ENCODE results near the gene B3GAT2.
"Not testable (repeated sequence)": the region's sequence is repeated elsewhere in the genome, so short reads cannot be mapped to it uniquely, and the experiment has no call there.

Gene B3GAT2, protein sequence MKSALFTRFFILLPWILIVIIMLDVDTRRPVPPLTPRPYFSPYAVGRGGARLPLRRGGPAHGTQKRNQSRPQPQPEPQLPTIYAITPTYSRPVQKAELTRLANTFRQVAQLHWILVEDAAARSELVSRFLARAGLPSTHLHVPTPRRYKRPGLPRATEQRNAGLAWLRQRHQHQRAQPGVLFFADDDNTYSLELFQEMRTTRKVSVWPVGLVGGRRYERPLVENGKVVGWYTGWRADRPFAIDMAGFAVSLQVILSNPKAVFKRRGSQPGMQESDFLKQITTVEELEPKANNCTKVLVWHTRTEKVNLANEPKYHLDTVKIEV

DNA sequence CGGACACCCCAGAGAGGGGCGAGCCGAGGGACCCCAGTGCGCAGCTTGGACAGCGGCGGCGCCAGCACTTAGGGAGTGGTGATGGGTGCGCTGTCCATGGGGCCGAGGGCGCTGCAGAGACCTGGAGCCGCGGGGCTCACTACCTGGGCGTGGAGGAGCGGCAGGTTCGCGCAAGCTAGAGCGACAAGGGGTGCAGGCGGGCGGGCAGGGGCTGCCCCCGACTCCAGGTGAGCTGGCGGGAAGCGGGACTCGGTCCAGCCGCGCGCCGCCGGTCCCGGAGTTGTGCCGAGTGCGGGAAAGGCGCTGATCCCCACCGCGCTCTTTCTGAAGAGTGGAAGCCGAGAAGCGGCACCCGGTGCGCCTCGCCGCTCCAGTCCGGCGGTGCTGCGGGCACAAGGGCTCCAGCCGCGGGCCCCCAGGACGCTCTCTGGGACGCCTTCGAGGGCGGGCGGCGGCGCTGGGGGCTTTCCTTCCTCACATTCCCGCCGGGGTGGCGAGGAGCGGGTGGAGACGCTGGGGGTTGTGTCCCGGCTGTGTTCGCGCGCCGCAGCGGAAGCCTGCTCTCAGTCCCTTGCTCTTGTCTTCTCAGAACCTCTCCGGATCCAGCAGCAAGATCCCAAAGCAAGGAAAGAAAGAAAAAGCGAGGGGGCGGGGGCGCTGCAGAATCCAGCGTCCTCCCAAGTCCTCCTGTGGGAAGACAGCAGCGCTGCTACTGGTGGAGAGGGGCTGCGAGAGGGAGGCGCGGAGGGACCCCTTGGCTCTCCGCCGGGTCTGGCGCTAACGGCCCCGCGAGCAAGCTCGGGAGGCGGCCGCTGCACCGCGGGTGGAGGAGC, at the start of gene B3GAT2:
B3GAT2 (minus strand) TSS at position 610 of the 833 bp plus-strand sequence. CDS start 631 bp downstream, outside the sequence.
- DNase-seq = no peak

DNA sequence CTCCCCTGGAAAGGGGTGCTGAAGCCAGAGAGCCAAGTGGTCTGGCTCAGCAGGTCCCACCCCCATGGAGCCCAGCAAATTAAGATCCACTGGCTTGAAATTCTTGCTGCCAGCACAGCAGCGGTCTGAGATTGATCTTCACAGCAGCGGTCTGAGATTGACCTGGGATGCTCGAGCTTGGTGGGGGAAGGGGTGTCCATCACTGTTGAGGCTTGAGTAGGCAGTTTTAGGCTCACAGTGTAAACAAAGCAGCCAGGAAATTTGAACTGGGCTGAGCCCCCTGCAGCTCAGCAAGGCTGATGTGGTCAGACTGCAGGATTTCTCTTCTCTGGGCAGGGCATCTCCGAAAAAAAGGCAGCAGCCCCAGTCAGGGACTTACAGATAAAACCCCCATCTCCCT, 41.3 kb upstream of the B3GAT2 start:
- DNase-seq = no peak

DNA sequence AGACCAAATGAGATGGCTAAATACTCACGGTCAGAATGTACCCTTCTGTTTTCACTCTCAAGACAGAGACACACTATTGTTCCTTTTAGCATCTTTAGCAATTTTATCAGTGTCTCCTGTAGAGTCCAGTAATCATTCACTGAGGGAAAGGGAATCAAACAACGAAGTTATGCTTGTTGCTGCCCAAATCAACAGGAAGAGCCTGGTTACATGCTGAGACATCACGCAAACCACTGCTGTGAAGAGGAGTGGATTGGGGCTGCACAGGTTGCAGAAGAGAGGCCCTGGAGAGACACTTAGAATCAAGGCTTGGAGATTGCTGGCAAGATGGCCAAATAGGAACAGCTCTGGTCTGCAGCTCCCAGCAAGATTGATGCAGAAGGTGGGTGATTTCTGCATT, 40.5 kb upstream of the B3GAT2 start:
- no peak for DNase-seq

DNA sequence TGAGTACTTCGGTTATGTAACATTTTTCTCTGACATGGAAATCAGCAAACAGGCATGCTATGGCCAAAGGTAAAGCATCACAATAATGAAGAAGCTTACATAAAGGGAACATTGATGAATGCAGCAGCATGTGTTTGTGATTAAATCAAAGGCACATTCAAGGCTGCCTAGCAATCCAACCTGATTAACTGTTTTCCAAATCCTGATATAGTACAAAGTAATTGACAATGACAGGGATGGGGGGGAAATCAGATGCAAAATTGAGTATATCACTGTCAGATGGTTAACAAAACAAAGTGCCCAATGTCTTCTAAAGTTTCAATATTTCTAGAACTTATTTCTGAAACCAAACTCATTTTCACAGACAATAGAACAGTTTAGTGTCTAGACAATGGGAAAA, 39.2 kb upstream of the B3GAT2 start:
- DNase-seq = no peak

DNA sequence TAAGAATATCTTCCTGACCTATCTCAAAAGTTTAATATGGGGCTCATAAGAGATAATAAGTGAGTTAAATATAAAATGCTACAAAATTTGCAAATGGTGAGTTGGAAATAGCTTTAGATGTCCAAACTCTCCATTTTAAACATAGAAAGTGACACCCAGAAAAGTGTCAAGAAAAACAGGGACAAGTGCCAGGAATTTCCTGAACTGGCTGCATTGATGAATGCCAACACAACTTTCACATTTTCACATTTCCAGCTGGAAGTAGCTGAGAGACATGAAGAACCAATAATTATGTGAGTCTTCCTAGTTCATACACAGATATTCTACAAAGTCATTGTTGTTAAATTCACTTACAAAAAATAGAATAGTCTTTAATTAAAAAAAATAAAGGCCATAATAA, 38.6 kb upstream of the B3GAT2 start:
- no peak for DNase-seq

DNA sequence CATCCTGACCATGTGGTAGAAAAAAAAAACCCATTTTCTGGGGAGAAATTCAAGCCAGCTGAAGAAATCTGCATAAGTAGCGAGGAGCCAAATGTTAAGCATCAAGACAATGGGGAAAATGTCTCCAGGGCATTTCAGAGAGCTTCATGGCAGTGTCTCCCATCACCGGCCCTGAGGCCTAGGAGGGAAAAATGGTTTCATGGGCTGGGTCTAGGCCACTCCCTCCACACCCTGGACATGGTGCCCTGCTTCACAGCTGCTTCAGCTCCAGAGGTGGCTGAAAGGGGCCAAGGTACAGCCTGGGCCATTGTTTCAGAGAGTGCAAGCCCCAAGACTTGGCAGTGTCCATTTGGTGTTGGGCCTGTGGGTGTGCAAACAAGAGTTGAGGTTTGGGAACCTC, 34.4 kb upstream of the B3GAT2 start:
- no peak for DNase-seq

DNA sequence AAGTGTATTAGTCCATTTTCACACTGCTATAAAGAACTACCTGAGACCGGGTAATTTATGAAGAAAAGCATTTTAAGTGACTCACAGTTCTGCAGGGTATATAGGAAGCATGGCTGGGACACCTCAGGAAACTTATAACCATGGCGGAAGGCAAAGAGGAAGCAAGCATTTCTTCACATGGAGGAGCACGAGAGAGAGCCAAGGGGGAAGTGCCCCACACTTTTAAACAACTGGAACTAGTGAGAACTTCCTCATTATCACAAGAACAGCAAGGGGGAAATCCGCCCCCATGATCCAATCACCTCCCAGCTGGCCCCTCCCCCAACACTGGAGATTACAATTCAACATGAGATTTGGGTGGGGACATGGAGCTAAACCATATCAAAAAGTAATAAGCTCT, 28.3 kb upstream of the B3GAT2 start:
- no peak for DNase-seq

DNA sequence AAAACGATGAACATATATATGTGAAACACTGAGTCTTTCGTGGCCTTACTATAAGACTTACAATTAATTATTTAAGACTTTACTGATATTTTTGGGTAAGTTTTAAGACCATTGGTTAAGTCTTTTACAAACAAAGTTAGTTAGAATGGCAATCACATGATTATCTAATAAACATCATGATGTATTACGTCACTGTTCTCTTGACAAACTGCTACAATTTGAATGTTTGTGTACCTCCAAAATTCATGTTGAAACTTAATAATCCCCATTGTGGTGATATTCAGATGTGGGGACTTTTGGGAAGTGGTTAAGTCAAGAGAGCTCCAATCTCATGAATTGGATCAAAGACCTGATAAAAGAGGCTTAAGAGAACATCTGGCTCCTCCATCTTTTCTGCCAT, 25.9 kb upstream of the B3GAT2 start:
- no peak for DNase-seq

DNA sequence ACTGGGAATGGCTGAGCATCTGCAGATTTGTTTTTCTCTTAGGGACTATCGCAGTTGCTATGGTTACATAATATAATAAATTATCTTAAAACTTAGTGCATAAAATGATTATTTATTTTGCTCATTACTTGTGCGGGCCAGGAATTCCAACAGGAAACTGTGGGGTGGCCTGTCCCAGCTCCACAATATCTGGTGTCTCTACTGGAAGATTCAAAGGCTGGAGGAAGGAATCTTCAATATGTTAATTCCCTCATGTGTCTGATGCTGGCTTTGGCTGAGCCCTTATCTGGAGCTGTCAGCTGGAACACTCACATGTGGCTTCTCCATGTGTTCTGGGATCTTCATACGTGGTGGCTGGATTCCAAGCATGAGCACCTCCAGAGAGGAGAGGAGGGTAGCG, 23.9 kb upstream of the B3GAT2 start:
- no peak for DNase-seq

DNA sequence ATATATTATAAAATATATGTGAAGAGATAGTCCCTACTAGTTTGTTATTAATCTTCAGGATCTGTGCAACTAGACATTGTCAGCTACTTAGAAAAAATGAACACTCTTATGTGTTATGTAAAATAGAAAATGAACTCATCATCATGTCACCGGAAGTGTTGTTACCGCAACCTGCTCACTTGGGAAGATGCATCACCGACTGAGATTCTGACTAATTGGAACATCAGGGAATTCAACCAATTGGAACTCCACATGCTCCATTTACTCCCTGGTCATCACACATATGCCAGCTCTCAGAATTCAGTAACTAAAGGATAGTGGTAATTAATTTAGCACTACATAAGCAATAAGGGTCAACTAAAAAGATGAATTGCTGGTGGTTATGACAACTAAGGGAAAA, 16.7 kb upstream of the B3GAT2 start:
- DNase-seq = no peak

DNA sequence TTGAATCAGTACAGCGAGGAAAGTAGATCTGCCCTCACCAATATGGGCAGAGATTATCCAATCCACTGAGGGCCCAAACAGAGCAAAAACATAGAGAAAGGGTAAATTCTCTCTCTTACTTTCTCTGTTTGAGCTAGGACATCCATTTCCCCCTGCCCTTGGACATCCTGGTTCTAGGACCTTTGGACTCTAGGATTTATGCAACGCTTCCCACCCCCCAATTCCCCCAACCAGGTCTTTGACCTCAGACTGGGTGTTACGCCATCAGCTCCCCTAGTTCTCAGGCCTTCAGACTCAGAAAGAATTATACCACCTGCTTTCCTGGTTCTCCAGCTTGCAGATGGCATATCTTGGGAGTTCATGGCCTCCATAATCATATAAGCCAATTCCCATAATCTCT, 10.2 kb upstream of the B3GAT2 start:
- no peak for DNase-seq

DNA sequence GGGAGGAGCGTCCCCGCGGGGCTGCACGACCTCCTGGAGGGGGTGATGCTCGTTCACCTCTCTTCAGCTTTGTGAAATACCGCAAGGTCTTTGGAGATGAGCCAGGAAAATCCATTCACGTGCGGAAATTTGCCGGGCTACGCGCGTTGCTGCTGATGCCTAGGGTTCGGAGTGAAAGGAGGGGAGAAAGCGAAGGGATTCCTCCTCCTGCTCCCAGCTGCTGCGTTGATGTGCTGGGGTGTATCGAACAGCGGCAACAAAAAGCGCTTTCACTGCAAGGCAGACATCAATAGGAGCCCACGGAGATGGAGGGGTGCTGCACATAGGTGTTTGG, 391 bp upstream of the B3GAT2 start:
- no peak for DNase-seq

DNA sequence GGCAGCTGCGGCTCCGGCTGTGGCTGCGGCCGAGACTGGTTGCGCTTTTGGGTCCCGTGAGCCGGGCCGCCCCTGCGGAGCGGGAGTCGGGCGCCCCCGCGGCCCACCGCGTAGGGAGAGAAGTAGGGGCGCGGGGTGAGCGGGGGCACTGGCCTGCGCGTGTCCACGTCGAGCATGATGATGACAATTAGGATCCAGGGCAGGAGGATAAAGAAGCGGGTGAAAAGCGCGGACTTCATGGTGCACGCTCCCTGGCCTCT, 739 bp downstream of the B3GAT2 start:
- no peak for DNase-seq

DNA sequence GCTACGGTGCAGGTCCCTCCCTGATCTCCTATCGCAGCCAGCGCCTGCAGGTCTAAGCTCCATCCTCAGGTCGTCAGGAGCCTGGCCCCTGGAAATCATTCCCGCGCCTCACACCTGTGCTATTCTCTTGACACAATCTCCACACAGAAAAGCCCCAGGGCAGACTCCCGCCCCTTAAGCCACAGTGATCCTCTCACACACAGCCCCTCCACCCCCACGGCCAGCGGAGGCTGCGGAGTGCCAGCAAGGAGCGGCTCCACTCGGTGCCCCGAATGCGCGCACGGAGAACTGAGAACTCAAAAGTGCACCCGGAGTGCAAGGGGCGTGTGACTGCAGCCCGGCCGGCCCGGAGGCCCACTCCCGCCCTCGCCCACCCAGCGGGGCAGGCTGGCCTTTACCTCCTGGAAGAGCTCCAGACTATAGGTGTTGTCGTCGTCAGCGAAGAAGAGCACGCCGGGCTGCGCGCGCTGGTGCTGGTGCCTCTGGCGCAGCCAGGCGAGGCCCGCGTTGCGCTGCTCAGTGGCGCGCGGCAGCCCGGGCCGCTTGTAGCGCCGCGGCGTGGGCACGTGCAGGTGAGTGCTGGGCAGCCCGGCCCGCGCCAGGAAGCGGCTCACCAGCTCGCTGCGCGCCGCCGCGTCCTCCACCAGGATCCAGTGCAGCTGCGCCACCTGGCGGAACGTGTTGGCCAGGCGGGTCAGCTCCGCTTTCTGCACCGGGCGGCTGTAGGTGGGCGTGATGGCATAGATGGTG, 1.2 kb downstream of the B3GAT2 start:
- DNase-seq = peak; percentile 67

DNA sequence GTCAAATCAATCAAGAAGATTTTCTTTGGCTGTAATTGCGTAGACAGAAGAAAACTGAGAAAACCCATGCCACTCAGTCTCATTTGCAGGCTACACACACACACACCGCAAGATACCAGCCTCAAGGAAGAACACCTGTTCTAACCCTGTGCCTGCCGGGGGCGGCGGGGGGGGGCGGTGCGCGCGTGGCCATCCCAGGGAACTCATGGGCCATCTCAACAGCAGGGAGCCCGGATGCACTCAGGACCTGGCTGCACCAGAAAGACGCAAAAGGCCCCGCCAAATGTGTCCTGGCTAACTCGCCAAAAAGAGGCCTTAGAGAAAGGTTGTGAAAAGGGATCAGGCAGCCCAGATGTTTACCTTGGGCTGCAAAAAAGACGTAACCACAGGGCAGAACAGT, 2.1 kb downstream of the B3GAT2 start:
- no peak for DNase-seq

DNA sequence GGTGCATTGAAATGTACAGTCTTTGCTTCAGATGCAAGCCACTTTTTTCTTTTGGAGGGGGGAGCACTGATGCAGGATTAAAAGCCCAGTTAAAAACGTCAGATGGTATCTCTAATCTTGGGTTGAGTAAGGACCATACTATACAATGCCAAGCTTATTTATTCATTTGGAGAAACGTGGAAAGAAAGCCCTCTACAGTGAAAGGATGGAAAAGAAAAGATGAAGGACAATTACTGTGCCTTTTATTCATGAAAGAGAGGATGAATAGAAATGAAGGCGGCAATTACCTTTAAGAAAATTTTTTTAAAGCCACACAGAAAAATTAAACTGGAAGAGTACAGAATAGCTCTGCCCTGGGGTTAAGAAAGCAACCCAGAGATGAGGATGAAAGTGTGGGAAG, 2.7 kb downstream of the B3GAT2 start:
- DNase-seq = no peak

DNA sequence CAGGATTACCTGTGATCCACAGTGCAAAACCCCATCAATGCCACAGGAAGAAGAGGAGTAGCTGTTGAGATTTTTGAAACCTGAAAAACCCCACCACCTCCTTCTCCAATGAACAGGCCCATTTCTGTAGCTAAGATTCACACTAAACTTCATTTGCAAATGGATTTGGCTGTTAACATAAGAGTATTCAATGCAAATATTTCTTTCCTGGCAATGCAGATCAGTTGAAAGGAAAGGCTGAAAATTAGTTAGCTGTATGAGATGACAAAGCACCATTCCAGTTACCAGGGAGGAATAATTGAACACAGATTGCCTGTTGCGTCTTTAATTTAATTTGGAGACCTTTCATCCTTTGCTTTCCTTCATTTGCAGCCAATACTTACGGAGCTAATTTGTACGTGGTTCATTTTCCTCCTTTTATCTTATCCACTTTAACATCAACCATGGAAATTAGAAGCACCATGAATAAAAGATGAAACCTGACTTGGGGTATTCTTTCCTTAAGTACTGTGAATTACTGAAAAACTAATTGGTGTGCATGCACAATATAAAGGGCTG, 4.2 kb downstream of the B3GAT2 start:
- DNase-seq = no peak

DNA sequence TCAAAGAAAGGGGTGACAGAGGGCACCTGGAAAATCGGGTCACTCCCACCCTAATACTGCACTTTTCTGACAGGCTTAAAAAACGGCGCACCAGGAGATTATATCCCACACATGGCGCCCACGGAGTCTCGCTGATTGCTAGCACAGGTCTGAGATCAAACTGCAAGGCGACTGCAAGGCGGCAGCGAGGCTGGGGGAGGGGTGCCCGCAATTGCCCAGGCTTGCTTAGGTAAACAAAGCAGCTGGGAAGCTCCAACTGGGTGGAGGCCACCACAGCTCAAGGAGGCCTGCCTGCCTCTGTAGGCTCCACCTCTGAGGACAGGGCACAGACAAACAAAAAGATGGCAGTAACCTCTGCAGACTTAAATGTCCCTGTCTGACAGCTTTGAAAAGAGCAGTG, 12.5 kb downstream of the B3GAT2 start:
- DNase-seq = not testable (repeated sequence)

DNA sequence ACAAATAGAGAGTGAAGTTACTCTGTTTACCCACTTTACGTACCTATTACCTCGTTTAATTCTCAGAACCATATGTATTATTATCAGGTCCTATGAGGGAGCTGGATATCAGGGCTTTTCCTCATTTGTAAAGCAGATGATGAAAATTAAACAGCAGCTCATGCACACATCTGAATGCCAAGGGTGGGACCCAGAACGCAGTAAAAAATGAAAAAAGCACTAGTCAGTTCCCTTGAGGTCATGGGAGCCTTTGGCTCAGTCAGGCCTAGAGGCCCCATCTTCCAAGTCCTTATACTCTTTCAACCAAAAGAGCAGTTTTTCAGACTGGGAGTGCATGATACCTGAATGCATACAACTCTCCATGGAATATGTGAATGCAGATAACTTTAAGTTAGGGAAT, 23.0 kb downstream of the B3GAT2 start:
- DNase-seq = no peak

DNA sequence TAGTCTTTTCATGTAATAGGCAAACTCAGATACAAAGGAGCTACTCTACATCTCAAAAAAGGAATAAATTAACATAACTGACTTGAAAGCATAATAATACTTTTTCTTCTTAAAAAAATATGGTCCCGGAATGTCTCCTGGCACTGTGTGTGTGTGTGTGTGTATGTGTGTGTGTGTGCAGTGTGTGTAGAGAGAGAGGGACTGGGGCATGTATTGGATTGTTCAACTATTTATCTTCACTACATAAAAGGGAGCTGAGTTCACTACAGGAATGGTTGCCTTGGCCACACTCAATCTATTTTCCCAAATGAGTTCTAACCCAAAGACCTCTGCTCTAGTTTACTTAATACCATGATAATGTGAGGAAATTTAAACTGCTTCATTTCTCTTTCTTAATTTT, 51.1 kb downstream of the B3GAT2 start:
- no peak for DNase-seq

DNA sequence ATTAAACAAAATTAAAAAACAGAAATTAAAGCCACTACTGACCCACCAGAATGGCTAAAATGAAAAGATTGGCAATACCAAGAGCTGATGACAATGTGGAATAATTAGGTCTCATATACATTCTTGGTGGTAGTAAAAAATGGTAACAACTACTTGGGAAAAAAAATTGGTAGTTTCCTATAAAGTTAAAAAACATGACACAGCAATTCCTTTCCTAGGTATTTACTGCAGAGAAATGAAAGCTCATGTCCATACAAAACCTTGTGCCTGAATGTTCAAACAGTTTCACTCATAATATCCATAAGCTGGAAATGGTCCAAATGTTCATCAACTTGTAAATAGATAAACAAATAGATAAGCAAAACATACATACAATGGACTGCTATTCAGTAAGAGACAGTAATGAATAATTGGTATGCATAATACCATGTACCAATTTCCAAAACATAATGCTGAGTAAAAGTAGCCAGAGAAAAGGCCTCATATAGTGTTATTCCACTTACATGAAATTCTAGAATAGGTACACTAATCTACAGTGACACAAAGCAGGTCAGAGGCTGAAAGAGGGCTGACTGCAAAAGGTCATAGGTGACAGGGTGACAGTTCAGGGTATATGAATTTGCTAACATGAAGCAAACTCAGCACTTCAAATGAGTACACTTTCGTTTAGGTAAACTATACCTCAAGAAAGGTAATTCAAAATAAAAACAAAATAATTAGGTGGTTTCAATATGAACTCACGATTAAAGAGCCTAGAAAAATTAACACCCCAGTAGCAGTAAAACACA, 53.0 kb downstream of the B3GAT2 start:
- no peak for DNase-seq

DNA sequence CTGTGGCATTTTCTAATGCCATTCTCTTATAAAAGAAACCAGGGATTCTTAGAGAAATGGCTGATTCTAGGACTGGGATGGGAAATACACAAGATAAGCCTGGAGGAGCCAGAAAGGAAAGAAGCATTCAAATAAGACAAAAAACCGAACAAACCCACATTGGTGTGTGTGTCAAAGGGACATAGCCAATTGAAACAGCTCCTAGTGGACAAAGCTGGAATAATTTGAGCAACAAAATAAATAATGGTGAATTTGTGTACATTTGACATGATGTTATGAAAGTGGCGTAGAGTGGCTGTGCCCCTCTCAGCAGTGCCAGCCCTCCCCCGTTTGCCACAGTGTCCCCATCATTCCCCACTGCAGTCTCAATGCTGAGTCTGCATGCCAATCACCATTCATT, 55.5 kb downstream of the B3GAT2 start:
- no peak for DNase-seq

DNA sequence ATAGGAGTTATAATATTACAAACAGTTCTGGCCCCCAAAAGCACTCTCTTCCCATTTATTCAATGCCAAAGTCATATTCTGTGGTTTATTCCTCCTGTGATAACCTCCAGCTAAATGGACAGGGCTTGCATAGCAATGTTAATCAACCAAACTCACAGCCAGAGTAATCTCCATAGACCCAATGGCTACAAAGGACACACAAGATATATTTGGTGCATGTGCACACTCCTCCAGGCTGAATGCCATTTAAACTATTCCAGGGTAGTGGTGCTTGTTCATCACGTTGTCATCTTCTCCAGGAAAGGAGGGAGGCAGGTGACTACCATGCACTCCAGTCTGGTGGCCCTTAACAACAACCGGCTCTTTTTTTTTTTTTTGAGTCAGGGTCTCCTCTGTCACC, 56.8 kb downstream of the B3GAT2 start:
- DNase-seq = no peak
